ENCODE measurements around the gene BFSP2.

- TF ChIP-seq, protein P1, sequence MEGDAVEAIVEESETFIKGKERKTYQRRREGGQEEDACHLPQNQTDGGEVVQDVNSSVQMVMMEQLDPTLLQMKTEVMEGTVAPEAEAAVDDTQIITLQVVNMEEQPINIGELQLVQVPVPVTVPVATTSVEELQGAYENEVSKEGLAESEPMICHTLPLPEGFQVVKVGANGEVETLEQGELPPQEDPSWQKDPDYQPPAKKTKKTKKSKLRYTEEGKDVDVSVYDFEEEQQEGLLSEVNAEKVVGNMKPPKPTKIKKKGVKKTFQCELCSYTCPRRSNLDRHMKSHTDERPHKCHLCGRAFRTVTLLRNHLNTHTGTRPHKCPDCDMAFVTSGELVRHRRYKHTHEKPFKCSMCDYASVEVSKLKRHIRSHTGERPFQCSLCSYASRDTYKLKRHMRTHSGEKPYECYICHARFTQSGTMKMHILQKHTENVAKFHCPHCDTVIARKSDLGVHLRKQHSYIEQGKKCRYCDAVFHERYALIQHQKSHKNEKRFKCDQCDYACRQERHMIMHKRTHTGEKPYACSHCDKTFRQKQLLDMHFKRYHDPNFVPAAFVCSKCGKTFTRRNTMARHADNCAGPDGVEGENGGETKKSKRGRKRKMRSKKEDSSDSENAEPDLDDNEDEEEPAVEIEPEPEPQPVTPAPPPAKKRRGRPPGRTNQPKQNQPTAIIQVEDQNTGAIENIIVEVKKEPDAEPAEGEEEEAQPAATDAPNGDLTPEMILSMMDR (IDR thresholded peaks at IDR 0.05) = no peak
- no peak for TF ChIP-seq EZH2 (IDR thresholded peaks at IDR 0.05; ENCODE audit: borderline replicate concordance, insufficient read depth, low read depth, low read length, poor library complexity, severe bottlenecking)
Observed at GRCh38 chr3:133494469-133494868, 94.6 kb downstream of the BFSP2 start.
